ENCODE data around the gene SDCCAG8. TPM values are rescaled to one million over a fixed set of nuclear protein-coding genes. Genes with fewer than 3 reads are reported as not detected.

Gene SDCCAG8
- total RNA-seq, 2 donors from 2014 or later, result 23.2 to 91.0 TPM

- TF ChIP-seq CTCF (IDR thresholded peaks at IDR 0.05), result no peak
- no peaks in the 10 kb centered on the region for H3K9me3 ChIP-seq
- no peak overlapping the region for H3K27ac ChIP-seq
- H3K36me3 ChIP-seq, result peaks cover 5% of the 10 kb centered on the region
- ATAC-seq (ENCODE audit: insufficient number of reproducible peaks, low FRiP score, low read depth) (no peak), DNase-seq (ENCODE audit: low spot score) (no peak)
- H3K4me1 ChIP-seq (ENCODE audit: control insufficient read depth in 1 of 2, low read depth in 2 of 2), result no peaks in the 10 kb centered on the region
- no peaks in the 10 kb centered on the region for H3K27me3 ChIP-seq (replicated peaks; ENCODE audit: insufficient read depth)
- no peak overlapping the region for H3K4me3 ChIP-seq
These were observed 176.3 kb downstream of the SDCCAG8 start for GRCh38 chr1:243432136-243432535.

GRCh38 chr1:243433737-243434370, 178.0 kb downstream of the SDCCAG8 start:
- H3K9me3 ChIP-seq, result no peaks in the 10 kb centered on the region
- H3K4me1 ChIP-seq (ENCODE audit: control insufficient read depth in 1 of 2, low read depth in 2 of 2), result no peaks in the 10 kb centered on the region

GRCh38 chr1:243434594-243434993, 178.8 kb downstream of the SDCCAG8 start:
- no peak for TF ChIP-seq CTCF (IDR thresholded peaks at IDR 0.05)
- ATAC-seq (ENCODE audit: insufficient number of reproducible peaks, low FRiP score, low read depth) (no peak), DNase-seq (ENCODE audit: low spot score) (no peak)
- H3K27me3 ChIP-seq (replicated peaks; ENCODE audit: insufficient read depth), result no peaks in the 10 kb centered on the region
- H3K9me3 ChIP-seq, result no peaks in the 10 kb centered on the region
- no peaks in the 10 kb centered on the region for H3K4me1 ChIP-seq (ENCODE audit: control insufficient read depth in 1 of 2, low read depth in 2 of 2)
- H3K36me3 ChIP-seq, result no peaks in the 10 kb centered on the region
- H3K4me3 ChIP-seq, result no peak overlapping the region
- no peak overlapping the region for H3K27ac ChIP-seq

More at GRCh38 chr1:243433737-243434370, 178.0 kb downstream of the SDCCAG8 start:
- no peak for ATAC-seq (ENCODE audit: insufficient number of reproducible peaks, low FRiP score, low read depth)
- Histone ChIP-seq H3K4me3 (no peak overlapping the region), H3K27me3 (replicated peaks; ENCODE audit: insufficient read depth) (no peaks in the 10 kb centered on the region), H3K27ac (no peak overlapping the region), H3K36me3 (no peaks in the 10 kb centered on the region)
- TF ChIP-seq CTCF (IDR thresholded peaks at IDR 0.05), result no peak
- no peak for DNase-seq (ENCODE audit: low spot score)

GRCh38 chr1:243435836-243436235, 180.0 kb downstream of the SDCCAG8 start:
- Histone ChIP-seq H3K4me3 (no peak overlapping the region), H3K4me1 (ENCODE audit: control insufficient read depth in 1 of 2, low read depth in 2 of 2) (no peaks in the 10 kb centered on the region), H3K36me3 (no peaks in the 10 kb centered on the region), H3K27ac (no peak overlapping the region), H3K9me3 (no peaks in the 10 kb centered on the region), H3K27me3 (replicated peaks; ENCODE audit: insufficient read depth) (no peaks in the 10 kb centered on the region)
- DNase-seq (ENCODE audit: low spot score), result no peak
- no peak for ATAC-seq (ENCODE audit: insufficient number of reproducible peaks, low FRiP score, low read depth)
- no peak for TF ChIP-seq CTCF (IDR thresholded peaks at IDR 0.05)

- H3K36me3 ChIP-seq, result no peaks in the 10 kb centered on the region
- H3K27me3 ChIP-seq (replicated peaks; ENCODE audit: insufficient read depth), result no peaks in the 10 kb centered on the region
- no peak for TF ChIP-seq CTCF (IDR thresholded peaks at IDR 0.05)
- no peaks in the 10 kb centered on the region for H3K9me3 ChIP-seq
- H3K4me3 ChIP-seq, result no peak overlapping the region
- H3K27ac ChIP-seq, result no peak overlapping the region
- DNase-seq (ENCODE audit: low spot score) (no peak), ATAC-seq (ENCODE audit: insufficient number of reproducible peaks, low FRiP score, low read depth) (no peak)
- H3K4me1 ChIP-seq (ENCODE audit: control insufficient read depth in 1 of 2, low read depth in 2 of 2), result peaks cover under 1 to 3% of the 10 kb centered on the region in 2 donors
These were observed 182.3 kb downstream of the SDCCAG8 start for GRCh38 chr1:243438146-243438545.

Data from thoracic aorta (tissue), 2 donors.